Measurements from ENCODE around the gene HYAL3.
"Not testable (repeated sequence)": the region's sequence is repeated elsewhere in the genome, so short reads cannot be mapped to it uniquely, and the experiment has no call there.

The HYAL3 gene

GRCh38 chr3:50314816-50315215 is 15.6 kb upstream of the HYAL3 start:
- no peak for DNase-seq (ENCODE audit: low read depth)

GRCh38 chr3:50314342-50314741 is 15.1 kb upstream of the HYAL3 start:
- DNase-seq (ENCODE audit: low read depth): no peak

GRCh38 chr3:50312041-50312440 is 12.8 kb upstream of the HYAL3 start:
- DNase-seq (ENCODE audit: low read depth): not testable (repeated sequence)

- no peak for DNase-seq (ENCODE audit: low read depth)
These were observed 5.4 kb upstream of the HYAL3 start for GRCh38 chr3:50304601-50305000.

GRCh38 chr3:50303013-50303815 is 4.0 kb upstream of the HYAL3 start, which contains the start of gene HYAL1:
Gene HYAL1, minus strand, starts transcription at chr3:50303574. Its CDS starts 618 bp downstream, at chr3:50302956.
- no peak for DNase-seq (ENCODE audit: low read depth)

- DNase-seq (ENCODE audit: low read depth): no peak
These were observed 3.1 kb upstream of the HYAL3 start for GRCh38 chr3:50302095-50303012.

- DNase-seq (ENCODE audit: low read depth): no peak
These were observed 1.6 kb upstream of the HYAL3 start for GRCh38 chr3:50300681-50301254.

GRCh38 chr3:50299929-50300680 is 900 bp upstream of the HYAL3 start:
- no peak for DNase-seq (ENCODE audit: low read depth)

GRCh38 chr3:50299638-50299928 is 378 bp upstream of the HYAL3 start:
- no peak for DNase-seq (ENCODE audit: low read depth)

GRCh38 chr3:50297896-50298725 is 1.1 kb downstream of the HYAL3 start:
- no peak for DNase-seq (ENCODE audit: low read depth)

- no peak for DNase-seq (ENCODE audit: low read depth)
These were observed 1.8 kb downstream of the HYAL3 start for GRCh38 chr3:50297384-50297775.

- DNase-seq (ENCODE audit: low read depth): no peak
These were observed 2.4 kb downstream of the HYAL3 start for GRCh38 chr3:50296721-50297383.

GRCh38 chr3:50295553-50296431 is 3.4 kb downstream of the HYAL3 start:
- DNase-seq (ENCODE audit: low read depth): no peak

GRCh38 chr3:50294492-50295403 is 4.5 kb downstream of the HYAL3 start:
- no peak for DNase-seq (ENCODE audit: low read depth)

GRCh38 chr3:50294089-50294488 is 5.1 kb downstream of the HYAL3 start:
- DNase-seq (ENCODE audit: low read depth): no peak

- DNase-seq (ENCODE audit: low read depth): no peak
These were observed 6.0 kb downstream of the HYAL3 start for GRCh38 chr3:50293079-50293801.

- DNase-seq (ENCODE audit: low read depth): peak; percentile 94
These were observed 6.8 kb downstream of the HYAL3 start, which contains the start of gene IFRD2 for GRCh38 chr3:50292159-50293078. Gene IFRD2, minus strand, starts transcription at chr3:50292429. Its CDS starts 155 bp downstream, at chr3:50292274.
